Aorta (tissue), 5 donors: ENCODE results near the gene ABO. TPM values are rescaled to one million over a fixed set of nuclear protein-coding genes. Genes with fewer than 3 reads are reported as not detected.
"Not testable (repeated sequence)": the region's sequence is repeated elsewhere in the genome, so short reads cannot be mapped to it uniquely, and the experiment has no call there.

ENCODE experiments used
- ATAC-seq: fragments of 200-7000 bp; cut with Tn5 transposase; one replicate; pipeline ENCODE4 v1.9.1; 2022; ENCODE audit warnings: moderate library complexity; ENCODE audit not compliant: low FRiP score
- DNase-seq, 2 donors: peaks; one replicate each; pipeline ENCODE4 v3.0.0-alpha.2; 2020
- H3K27ac ChIP-seq, 2 donors: one replicate each; pipeline ENCODE4 v1.5.1; 2013; ENCODE audit warnings: low read length in 2 of 2, mild to moderate bottlenecking in 2 of 2, moderate library complexity in 2 of 2, control low read depth in 1 of 2, inconsistent platforms in 1 of 2, low read depth in 1 of 2
- H3K27me3 ChIP-seq, 2 donors: one replicate each; pipeline ENCODE4 v1.6.1; 2013; ENCODE audit warnings: control low read depth in 1 of 2, low read length in 1 of 2, mild to moderate bottlenecking in 1 of 2, moderate library complexity in 1 of 2; ENCODE audit not compliant: insufficient read depth in 2 of 2, control insufficient read depth in 1 of 2
- H3K36me3 ChIP-seq, 2 donors: one replicate each; pipeline ENCODE4 v1.6.1; 2013; ENCODE audit warnings: control low read depth in 1 of 2, low read length in 1 of 2, mild to moderate bottlenecking in 1 of 2; ENCODE audit not compliant: insufficient read depth in 2 of 2, control insufficient read depth in 1 of 2
- H3K4me1 ChIP-seq, 2 donors: one replicate each; pipeline ENCODE4 v1.6.1; 2013; ENCODE audit warnings: low read length in 2 of 2, control low read depth in 1 of 2, mild to moderate bottlenecking in 1 of 2, moderate library complexity in 1 of 2; ENCODE audit not compliant: insufficient read depth in 2 of 2, control insufficient read depth in 1 of 2
- H3K4me3 ChIP-seq, 2 donors: one replicate each; pipeline ENCODE4 v1.5.1; 2013; ENCODE audit warnings: low read length in 2 of 2, control low read depth in 1 of 2, mild to moderate bottlenecking in 1 of 2
- H3K9me3 ChIP-seq: one replicate; pipeline ENCODE4 v1.6.1; 2013; ENCODE audit warnings: mild to moderate bottlenecking, low read length; ENCODE audit not compliant: control insufficient read depth
- WGBS, 2 donors: extraction: QIAGEN DNeasy Blood & Tissue Kit; methylation state at CpG; one replicate each; pipeline ENCODE4 v1.1.7; 2013; 5-methylcytosine and 5-hydroxymethylcytosine counted together
- intact Hi-C, 2 donors: fragments of 100-400 bp; cut with DNase I; formaldehyde crosslinking; loops; one replicate each; pipeline versions ENCODE4 v1.14.2 to v1.15.0; 2022
- polyA plus RNA-seq, 2 donors: library from polyadenylated mRNA; stranded (reverse); fragments of 200-250 nt; gene quantifications; one replicate each; pipeline ENCODE4 v1.2.3, GENCODE V29; 2013
- total RNA-seq, 2 donors: library from RNA; stranded (reverse); fragmentation: NEBNext Ultra II Directional; extraction: Animal tissue kit (Norgen Biotek cat#: 25700); gene quantifications; one replicate each; pipeline ENCODE4 v1.2.1, GENCODE V29; 2021
- donor health status: healthy with polysubstance abuse.
- donor health status: Bipolar disorder and iron deficiency.
- donor health status: DM: no; HTN: no; CAD: no.
- donor health status: DM: no; HTN: no; CAD: no.
- donor health status: DM: yes; HTN: yes; CAD: no.

ABO gene
- total and polyA plus RNA-seq, 4 donors = 0.43 to 3.3 (median 1.6) TPM

DNA sequence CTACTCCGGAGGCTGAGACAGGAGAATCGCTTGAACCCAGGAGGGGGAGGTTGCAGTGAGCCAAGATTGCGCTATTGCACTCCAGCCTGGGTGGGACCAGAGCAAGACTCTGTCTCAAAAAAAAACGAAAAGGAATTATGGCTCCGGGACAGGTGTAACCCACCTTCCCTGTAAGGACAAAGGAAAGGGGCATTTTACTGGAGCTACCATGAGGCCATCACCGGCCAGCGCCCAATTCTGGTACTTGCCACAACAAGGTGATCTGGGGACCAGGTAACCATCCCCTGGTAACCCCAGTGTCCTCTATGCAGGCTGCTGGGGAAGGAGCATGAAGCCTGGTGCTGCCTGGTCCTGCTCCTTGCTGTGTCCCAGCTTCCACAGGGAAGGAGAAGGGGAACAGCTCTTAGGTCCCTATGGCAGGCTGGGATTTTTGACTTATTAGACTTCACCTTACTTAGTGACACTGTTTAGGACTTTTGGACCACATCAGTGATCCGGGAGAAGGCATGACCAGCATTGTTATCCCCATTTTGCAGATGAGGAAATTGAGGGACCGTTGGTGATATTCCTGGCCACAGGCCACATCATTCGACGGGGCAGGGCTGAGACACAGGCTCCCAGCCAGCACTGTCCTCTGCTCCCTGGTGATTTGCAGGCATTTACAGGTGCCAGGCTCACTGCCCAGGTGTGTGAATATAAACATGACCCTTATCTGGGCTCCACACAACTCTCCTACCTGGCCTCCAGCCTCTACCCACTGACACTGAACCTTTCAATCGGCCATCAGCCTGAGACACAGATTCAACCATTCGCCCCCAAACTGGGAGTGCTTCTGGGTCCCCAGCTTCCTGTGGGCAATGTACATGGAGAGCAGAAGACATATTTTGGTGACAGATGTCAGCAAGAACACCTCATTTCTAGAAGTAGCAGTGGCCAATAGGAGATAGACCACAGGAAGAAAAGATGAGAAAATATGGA, 26.5 kb upstream of the ABO start:
- WGBS, 2 donors = 85 to 86% methylated on average over 13 of the region's 13 CpGs
- no peaks in the 10 kb centered on the region for H3K9me3 ChIP-seq
- DNase-seq (no peak), ATAC-seq (no peak)
- no peaks in the 10 kb centered on the region for H3K36me3 ChIP-seq
- no peak overlapping the region for H3K27ac ChIP-seq
- H3K4me3 ChIP-seq = no peak overlapping the region
- no peaks in the 10 kb centered on the region for H3K4me1 ChIP-seq
- intact Hi-C loops = no loop called here
- no peaks in the 10 kb centered on the region for H3K27me3 ChIP-seq

DNA sequence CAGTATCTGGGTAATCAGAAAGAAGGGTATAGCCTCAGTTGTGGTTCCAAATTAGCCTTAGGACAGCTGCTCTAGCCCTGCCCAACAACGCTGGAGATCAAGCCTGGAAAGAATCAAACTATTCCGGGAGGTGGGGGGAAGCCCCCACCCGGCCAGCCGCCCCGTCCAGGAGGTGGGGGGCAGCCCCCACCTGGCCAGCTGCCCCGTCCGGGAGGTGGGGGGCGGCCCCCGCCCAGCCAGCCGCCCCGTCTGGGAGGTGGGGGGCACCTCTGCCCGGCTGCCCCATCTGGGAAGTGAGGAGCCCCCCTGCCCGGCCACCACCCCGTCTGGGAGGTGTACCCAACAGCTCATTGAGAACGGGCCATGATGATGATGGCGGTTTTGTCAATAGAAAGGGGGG, 25.0 kb upstream of the ABO start:
- ATAC-seq, H3K27me3 ChIP-seq, H3K4me3 ChIP-seq, intact Hi-C loops, DNase-seq, H3K4me1 ChIP-seq, H3K9me3 ChIP-seq, H3K36me3 ChIP-seq, H3K27ac ChIP-seq: not testable (repeated sequence)
- WGBS, 2 donors = 80% methylated on average over 13 to 16 of the region's 16 CpGs

DNA sequence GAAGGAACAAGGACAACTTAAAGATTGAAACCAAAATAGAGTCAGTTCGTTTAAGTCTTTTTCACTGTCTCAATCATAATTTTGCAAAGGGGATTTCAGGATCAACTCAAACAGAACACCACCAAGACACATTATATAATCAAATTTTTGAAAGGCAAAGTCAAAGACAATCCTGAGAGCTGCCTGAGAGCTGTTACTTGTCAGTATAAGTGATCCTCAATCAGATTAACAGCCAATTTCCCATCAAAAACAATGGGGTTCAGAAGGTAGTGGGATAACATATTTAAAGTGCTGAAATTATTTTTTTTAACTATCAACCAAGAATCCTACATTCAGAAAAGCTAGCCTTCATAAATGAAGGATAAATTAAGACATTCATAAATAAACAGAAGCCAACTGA, 19.3 kb upstream of the ABO start:
- no peak for ATAC-seq

DNA sequence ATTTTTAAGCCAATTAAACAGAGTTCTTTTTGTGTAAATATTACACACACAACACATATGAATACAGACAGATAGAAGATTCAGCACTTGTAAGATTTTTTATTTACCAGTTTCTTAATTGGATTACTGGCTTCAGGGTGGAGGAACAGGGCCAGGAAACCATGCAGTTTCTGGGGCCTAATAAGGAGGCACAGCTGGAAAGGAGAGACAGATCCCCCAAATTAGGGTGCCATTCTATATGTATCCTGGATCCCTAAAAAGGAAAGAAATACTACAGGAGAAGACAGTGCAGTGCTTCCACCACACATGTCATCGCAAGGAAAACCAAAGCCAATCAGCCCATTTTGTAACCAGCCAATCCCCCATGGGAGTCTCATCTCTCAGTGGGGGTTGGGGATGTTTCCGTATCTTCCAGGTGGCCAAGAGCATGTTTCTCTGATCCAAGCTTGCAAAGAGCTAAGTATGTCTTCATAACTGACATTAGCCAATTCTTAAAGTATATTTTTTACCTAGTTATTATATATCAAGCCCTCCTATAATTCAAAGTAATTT, 15.8 kb upstream of the ABO start:
- H3K9me3 ChIP-seq = no peaks in the 10 kb centered on the region
- intact Hi-C loops = no loop called here
- no peak for ATAC-seq
- no peak for DNase-seq
- WGBS, 2 donors = 87 to 94% methylated on average over 2 of the region's 2 CpGs
- no peak overlapping the region for H3K4me3 ChIP-seq
- H3K36me3 ChIP-seq = no peaks in the 10 kb centered on the region
- H3K27me3 ChIP-seq = peaks cover 0 to 1% of the 10 kb centered on the region in 2 donors
- H3K4me1 ChIP-seq = no peaks in the 10 kb centered on the region
- no peak overlapping the region for H3K27ac ChIP-seq

More for the DNA sequence above, 19.3 kb upstream of the ABO start:
- Histone ChIP-seq H3K4me3 (no peak overlapping the region), H3K9me3 (no peaks in the 10 kb centered on the region), H3K27ac (no peak overlapping the region), H3K27me3 (peaks cover 0 to 1% of the 10 kb centered on the region in 2 donors), H3K4me1 (no peaks in the 10 kb centered on the region), H3K36me3 (no peaks in the 10 kb centered on the region)
- DNase-seq = no peak
- intact Hi-C loops = no loop called here
- WGBS, 2 donors = 60 to 66% methylated on average over 1 of the region's 1 CpG

DNA sequence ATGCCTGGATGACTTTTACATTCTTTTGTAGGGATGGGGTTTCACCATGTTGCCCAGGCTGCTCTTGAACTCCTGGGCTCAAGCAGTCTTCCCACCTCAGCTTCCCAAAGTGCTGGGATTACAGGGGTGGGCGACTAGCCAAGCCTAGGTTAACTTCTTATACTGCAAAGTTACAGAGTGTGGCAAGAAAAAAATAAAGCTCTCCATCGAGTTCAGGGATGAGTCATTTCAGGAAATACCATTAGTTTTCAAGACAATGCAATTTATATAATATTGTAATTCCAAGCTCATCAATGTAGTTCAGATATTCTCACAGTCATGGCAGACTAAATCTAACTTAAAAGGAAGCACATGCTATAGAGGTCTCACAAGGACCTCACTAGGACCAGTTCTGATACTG, 11.5 kb upstream of the ABO start:
- Histone ChIP-seq H3K4me1 (no peaks in the 10 kb centered on the region), H3K27ac (no peak overlapping the region), H3K9me3 (no peaks in the 10 kb centered on the region), H3K27me3 (no peaks in the 10 kb centered on the region), H3K36me3 (no peaks in the 10 kb centered on the region), H3K4me3 (no peak overlapping the region)
- ATAC-seq (no peak), DNase-seq (no peak)
- 28 to 31% methylated on average over 2 of the region's 2 CpGs for WGBS, 2 donors
- intact Hi-C loops = no loop called here

DNA sequence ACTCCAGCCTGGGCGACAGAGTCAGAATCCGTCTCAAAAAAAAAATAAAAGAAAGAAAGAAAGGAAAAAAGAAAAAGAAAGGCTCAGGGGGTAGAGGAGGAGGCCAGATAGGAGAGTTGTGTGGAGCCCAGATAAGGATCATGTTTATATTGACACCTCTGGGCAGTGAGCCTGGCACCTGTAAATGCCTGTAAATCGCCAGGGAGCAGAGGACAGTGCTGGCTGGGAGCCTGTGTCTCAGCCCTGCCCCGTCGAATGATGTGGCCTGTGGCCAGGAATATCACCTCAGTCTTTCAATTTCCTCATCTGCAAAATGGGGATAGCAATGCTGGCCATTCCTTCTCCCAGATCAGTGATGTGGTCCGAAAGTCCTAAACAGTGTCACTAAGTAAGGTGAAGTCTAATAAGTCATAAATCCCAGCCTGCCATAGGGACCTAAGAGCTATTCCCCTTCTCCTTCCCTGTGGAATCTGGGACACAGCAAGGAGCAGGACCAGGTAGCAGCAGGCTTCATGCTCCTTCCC, 10.3 kb upstream of the ABO start:
- no peaks in the 10 kb centered on the region for H3K27me3 ChIP-seq
- H3K36me3 ChIP-seq = no peaks in the 10 kb centered on the region
- WGBS, 2 donors = 66 to 78% methylated on average over 5 to 6 of the region's 6 CpGs
- H3K9me3 ChIP-seq = no peaks in the 10 kb centered on the region
- no peak overlapping the region for H3K27ac ChIP-seq
- intact Hi-C loops = no loop called here
- no peak overlapping the region for H3K4me3 ChIP-seq
- DNase-seq (no peak), ATAC-seq (no peak)
- H3K4me1 ChIP-seq = no peaks in the 10 kb centered on the region

DNA sequence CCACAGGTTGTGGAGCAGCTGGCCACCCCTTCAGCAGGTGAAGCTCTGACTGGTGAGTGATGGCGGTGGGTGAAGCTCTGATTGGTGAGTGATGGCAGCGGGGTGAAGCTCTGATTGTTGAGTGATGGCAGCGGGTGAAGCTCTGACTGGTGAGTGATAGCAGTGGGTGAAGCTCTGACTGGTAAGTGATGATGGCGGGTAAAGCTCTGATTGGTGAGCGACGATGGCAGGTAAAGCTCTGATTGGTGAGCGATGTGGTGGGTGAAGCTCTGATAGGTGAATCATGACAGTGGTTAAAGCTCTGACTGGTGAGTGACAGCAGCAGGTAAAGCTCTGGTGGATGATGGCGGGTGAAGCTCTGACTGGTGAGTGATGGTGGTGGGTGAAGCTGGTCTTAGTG, 9.4 kb upstream of the ABO start:
- Histone ChIP-seq H3K4me3 (no peak overlapping the region), H3K4me1 (no peaks in the 10 kb centered on the region), H3K36me3 (no peaks in the 10 kb centered on the region), H3K27ac (no peak overlapping the region), H3K9me3 (no peaks in the 10 kb centered on the region), H3K27me3 (peaks cover 0 to 3% of the 10 kb centered on the region in 2 donors)
- 92 to 95% methylated on average over 8 of the region's 8 CpGs for WGBS, 2 donors
- intact Hi-C loops = no loop called here
- DNase-seq = no peak
- ATAC-seq = no peak

DNA sequence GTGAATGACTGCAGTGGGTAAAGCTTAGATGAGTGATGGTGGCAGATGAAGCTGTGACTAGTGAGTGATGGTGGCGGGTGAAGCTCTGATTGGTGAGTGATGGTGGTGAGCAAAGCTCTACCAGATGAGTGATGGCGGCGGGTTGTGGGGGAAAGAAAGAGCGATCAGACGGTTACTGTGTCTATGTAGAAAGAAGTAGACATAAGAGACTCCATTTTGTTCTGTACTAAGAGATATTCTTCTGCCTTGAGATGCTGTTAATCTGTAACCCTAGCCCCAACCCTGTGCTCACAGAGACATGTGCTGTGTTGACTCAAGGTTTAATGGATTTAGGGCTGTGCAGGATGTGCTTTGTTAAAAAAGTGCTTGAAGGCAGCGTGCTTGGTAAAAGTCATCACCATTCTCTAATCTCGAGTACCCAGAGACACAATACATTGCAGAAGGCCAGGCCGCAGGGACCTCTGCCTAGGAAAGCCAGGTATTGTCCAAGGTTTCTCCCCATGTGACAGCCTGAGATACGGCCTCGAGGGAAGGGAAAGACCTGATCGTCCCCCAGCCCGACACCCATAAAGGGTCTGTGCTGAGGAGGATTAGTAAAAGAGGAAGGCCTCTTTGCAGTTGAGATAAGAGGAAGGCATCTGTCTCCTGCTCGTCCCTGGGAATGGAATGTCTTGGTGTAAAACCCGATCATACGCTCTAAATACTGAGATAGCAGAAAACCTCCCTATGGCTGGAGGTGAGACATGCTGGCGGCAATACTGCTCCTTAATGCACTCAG, 8.4 kb upstream of the ABO start:
- DNase-seq, H3K36me3 ChIP-seq, H3K4me1 ChIP-seq, H3K27me3 ChIP-seq, H3K27ac ChIP-seq, H3K9me3 ChIP-seq, H3K4me3 ChIP-seq, ATAC-seq, intact Hi-C loops: not testable (repeated sequence)
- WGBS, 2 donors = 80 to 85% methylated on average over 16 of the region's 16 CpGs
